Ectodermal cell (in vitro differentiated cells): ENCODE measurements around the gene TMEM184B.

Experiments used
- H3K27ac ChIP-seq: 2 replicates; pipeline ENCODE4 v1.7.0; 2013; ENCODE audit warnings: mild to moderate bottlenecking, low read depth, low read length; ENCODE audit not compliant: insufficient read depth, poor library complexity, severe bottlenecking
- H3K27me3 ChIP-seq: 2 replicates; pipeline ENCODE4 v1.7.0; 2013; ENCODE audit warnings: mild to moderate bottlenecking, low read length; ENCODE audit not compliant: insufficient read depth, control insufficient read depth, poor library complexity, severe bottlenecking
- H3K36me3 ChIP-seq: one replicate; pipeline ENCODE4 v1.7.0; 2013; ENCODE audit warnings: low read length; ENCODE audit not compliant: control insufficient read depth, insufficient read depth
- H3K4me1 ChIP-seq: one replicate; pipeline ENCODE4 v1.7.0; 2013; ENCODE audit warnings: low read length; ENCODE audit not compliant: control insufficient read depth, insufficient read depth
- H3K4me3 ChIP-seq: 2 replicates; pipeline ENCODE4 v1.7.0; 2013; ENCODE audit warnings: low read depth, low read length, control low read depth; ENCODE audit not compliant: insufficient read depth
- H3K9me3 ChIP-seq: 2 replicates; pipeline ENCODE4 v1.7.0; 2013; ENCODE audit warnings: mild to moderate bottlenecking, low read length, moderate library complexity; ENCODE audit not compliant: control insufficient read depth
- WGBS, 2 experiments: methylation state at CpG; one replicate each; pipeline ENCODE4 v1.1.7; 2013; ENCODE audit warnings: missing lambda C conversion rate in 2 of 2; 5-methylcytosine and 5-hydroxymethylcytosine counted together

The TMEM184B gene

DNA sequence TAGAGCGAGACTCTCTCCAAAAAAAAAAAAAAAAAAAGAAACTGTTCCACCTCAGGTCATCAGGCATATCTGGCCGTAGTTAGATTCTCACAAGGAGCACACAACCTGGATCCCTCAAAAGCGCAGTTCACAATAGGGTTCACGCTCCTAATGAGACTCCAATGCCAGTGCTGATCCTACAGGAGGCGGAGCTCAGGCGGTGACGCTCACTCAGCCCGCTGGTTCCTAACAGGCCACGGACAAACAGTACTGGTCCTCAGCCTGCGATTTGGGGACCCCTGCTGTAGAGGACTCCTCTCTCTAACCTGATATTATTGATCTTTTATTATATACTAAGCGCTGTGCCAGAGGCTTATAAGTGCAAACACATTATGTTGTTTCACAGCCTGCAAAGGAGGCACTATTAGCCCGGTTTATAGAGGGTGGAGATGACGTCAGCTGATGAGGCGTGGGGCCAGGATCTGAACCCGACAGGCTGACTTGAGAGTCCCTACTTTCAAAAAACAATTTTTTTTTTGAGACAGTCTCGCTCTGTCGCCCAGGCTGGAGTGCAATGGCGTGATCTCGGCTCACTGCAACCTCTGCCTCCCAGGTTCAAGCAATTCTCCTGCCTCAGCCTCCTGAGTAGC lies 75.9 kb downstream of the TMEM184B start:
- Histone ChIP-seq H3K27me3 (peaks cover 15% of the 10 kb centered on the region), H3K36me3 (no peaks in the 10 kb centered on the region)
- WGBS, 2 experiments: 84% methylated on average over 19 of the region's 19 CpGs

DNA sequence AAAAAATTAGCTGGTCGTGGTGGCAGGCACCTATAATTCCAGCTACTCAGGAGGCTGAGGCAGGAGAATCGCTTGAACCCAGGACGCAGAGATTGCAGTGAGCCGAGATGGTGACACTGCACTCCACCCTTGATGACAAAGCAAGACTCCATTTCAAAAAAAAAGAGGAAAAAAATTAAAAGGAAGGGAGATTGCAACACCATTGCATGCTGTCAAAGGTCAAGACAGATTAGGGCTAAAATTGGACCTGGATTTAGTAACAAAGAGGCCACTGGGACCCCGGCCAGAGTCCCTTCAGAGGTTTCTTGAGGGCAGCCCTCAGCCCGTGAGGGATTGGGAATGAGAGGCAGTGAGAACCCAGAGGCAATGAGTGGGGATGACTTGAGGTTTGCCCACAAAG lies 79.2 kb downstream of the TMEM184B start:
- WGBS, 2 experiments: 88 to 89% methylated on average over 6 of the region's 6 CpGs
- no peak overlapping the region for H3K27ac ChIP-seq
- no peaks in the 10 kb centered on the region for H3K9me3 ChIP-seq
- H3K36me3 ChIP-seq: no peaks in the 10 kb centered on the region
- no peaks in the 10 kb centered on the region for H3K4me1 ChIP-seq
- no peaks in the 10 kb centered on the region for H3K27me3 ChIP-seq
- no peak overlapping the region for H3K4me3 ChIP-seq

More for the DNA sequence above, 75.9 kb downstream of the TMEM184B start:
- H3K4me1 ChIP-seq: no peaks in the 10 kb centered on the region
- no peak overlapping the region for H3K27ac ChIP-seq
- no peaks in the 10 kb centered on the region for H3K9me3 ChIP-seq
- H3K4me3 ChIP-seq: no peak overlapping the region

DNA sequence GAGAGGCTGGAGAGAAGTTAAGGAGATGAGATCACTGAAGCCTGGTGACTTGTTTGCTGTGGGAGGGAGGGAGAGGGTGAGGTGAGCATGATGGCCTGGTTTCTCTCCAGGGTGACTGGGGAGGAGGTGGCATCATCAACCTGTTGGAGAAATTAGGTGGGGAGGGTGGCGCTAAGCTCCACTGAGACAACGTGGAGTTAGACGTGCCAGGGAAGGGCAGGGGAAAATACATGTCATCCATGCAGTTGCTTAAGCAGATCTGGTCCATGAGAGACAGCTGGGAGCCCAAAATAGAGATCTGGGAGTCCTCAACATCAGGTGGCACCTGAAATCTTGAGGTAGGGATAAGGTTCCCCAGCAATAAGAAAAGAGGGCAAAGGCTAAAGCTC lies 80.3 kb downstream of the TMEM184B start:
- 90 to 93% methylated on average over 3 of the region's 3 CpGs for WGBS, 2 experiments
- Histone ChIP-seq H3K4me3 (no peak overlapping the region), H3K9me3 (no peaks in the 10 kb centered on the region), H3K27ac (no peak overlapping the region), H3K27me3 (no peaks in the 10 kb centered on the region), H3K4me1 (no peaks in the 10 kb centered on the region), H3K36me3 (no peaks in the 10 kb centered on the region)

DNA sequence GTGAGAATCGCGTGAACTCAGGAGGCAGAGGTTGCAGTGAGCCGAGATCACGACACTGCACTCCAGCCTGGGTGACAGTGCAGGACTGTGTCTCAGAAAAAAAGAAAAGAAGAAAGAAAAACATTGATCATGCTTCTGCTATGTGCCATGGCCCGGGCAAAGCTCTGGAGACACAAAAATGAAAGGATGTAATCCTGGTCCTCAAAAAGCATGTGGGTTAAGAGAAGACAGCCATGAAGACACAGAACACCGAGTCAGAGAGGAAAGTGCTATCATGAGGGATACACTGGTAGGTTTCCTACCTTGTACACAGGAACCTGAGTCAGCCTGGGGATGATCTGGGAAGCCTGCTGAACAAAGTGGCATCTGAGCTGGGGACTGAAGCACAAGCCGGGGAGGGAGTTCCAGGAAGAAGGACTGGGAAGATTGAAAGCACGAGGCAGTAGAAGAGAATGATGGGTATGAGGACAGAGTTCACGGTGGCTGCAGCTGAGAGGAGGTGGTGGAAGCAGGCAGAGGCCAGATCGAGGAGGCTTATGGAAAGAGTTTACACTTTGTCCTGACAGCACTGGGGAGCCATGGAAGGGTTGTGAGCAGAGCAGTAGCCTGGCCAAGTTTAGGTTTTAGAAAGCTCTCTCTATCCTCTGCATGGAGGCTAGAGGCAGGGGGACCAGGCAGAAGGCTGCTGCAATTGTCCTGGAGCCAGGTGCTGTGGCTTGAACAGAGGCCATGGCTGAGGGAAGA lies 80.9 kb downstream of the TMEM184B start:
- no peaks in the 10 kb centered on the region for H3K4me1 ChIP-seq
- H3K9me3 ChIP-seq: no peaks in the 10 kb centered on the region
- WGBS, 2 experiments: 89 to 91% methylated on average over 10 of the region's 10 CpGs
- no peak overlapping the region for H3K4me3 ChIP-seq
- no peaks in the 10 kb centered on the region for H3K27me3 ChIP-seq
- no peaks in the 10 kb centered on the region for H3K36me3 ChIP-seq
- H3K27ac ChIP-seq: no peak overlapping the region

DNA sequence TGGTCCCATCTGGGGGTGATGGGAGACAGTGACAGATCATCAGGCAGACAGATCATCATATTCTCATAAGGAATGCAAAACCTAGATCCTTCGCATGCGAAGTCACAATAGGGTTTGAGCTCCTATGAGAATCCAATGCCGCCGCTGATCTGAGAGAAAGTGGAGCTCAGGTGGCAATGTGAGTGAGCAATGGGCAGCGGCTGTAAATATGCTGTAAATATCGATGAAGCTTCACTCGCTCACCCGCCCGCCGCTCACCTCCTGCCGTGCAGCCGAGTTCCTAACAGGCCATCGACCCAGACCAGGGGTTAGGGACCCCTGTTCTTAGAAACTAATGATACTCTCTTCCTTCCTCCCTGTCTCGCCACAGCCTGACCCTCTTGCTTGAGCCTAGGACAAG lies 81.8 kb downstream of the TMEM184B start:
- Histone ChIP-seq H3K4me3 (no peak overlapping the region), H3K9me3 (no peaks in the 10 kb centered on the region), H3K4me1 (no peaks in the 10 kb centered on the region), H3K27ac (no peak overlapping the region), H3K36me3 (no peaks in the 10 kb centered on the region), H3K27me3 (no peaks in the 10 kb centered on the region)
- 87 to 90% methylated on average over 14 of the region's 14 CpGs for WGBS, 2 experiments

DNA sequence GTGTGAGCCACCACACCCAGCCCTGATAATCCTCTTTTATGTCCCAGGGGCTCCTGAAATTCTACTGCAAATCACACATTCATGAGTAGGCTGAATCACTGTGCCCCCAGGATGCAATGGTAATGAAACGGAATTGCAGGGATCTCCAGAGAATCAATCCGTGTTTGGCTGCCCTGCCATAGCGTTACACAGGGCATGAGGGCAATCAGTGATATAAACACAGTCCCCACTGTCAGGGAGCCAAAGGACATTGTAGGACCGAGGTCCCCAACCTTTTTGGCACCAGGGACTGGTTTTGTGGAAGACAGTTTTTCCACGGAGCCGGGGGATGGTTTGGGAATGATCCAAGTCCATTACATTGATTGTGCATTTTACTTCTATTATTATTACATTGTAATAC lies 82.2 kb downstream of the TMEM184B start:
- no peaks in the 10 kb centered on the region for H3K36me3 ChIP-seq
- H3K27me3 ChIP-seq: no peaks in the 10 kb centered on the region
- WGBS, 2 experiments: 86 to 87% methylated on average over 4 of the region's 6 CpGs
- no peak overlapping the region for H3K27ac ChIP-seq
- no peaks in the 10 kb centered on the region for H3K4me1 ChIP-seq
- no peak overlapping the region for H3K4me3 ChIP-seq
- H3K9me3 ChIP-seq: no peaks in the 10 kb centered on the region

DNA sequence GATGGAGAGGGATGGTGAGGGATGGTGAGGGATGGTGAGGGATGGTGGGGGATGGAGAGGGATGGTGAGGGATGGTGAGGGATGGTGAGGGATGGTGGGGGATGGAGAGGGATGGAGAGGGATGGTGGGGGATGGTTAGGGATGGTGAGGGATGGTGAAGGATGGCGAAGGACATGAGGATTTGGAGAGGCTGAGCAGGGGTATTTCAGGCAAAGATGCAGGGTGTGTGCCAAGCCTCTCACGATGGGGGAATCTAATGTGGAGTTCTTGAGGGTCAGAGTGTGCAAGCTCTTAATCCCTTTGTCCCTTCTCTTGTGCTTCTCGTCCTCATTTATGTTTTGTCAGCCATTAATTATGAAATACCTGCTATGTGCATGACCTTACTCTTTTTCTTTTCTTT lies 83.7 kb downstream of the TMEM184B start:
- 90 to 91% methylated on average over 3 of the region's 3 CpGs for WGBS, 2 experiments
- Histone ChIP-seq H3K36me3 (no peaks in the 10 kb centered on the region), H3K9me3 (no peaks in the 10 kb centered on the region), H3K27me3 (no peaks in the 10 kb centered on the region), H3K4me3 (no peak overlapping the region), H3K27ac (no peak overlapping the region), H3K4me1 (no peaks in the 10 kb centered on the region)

DNA sequence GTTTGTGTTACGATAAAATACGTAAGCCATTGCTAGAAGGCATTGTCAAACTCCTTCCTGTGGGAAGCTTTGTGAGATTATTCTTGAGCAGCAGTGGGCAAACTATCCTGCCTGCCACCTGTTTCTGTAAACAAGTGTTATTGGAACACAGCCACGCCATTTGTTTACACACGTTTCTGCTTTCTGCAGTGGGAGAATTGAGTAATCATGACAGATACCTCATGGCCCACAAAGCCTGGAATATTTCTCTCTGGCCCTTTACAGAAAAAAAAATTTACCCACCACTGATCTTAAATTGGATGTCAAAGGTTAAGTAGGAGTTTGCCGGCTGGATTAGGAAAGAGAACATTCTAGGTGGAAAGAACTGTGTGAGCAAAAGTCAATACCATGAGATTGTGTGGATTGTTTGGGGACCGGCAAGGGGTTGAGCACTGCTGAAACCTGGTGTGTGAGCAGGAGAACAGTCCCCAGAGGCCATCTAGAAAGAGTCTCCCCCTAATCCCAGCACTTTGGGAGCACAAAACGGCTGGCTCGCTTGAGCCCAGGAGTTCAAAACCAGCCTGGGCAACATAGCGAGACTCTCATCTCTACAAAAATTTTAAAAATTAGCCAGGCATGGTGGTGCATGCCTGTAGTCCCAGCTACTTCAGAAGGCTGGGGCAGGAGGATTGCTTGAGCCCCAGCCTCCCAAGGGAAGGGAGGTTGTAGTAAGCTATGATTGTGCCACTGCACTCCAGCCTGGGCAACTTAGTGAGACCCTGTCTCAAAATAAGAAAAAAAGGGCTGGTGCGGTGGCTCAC lies 85.2 kb downstream of the TMEM184B start:
- Histone ChIP-seq H3K36me3 (no peaks in the 10 kb centered on the region), H3K4me3 (no peak overlapping the region), H3K27me3 (no peaks in the 10 kb centered on the region), H3K4me1 (no peaks in the 10 kb centered on the region), H3K27ac (no peak overlapping the region), H3K9me3 (no peaks in the 10 kb centered on the region)
- 90 to 92% methylated on average over 10 of the region's 10 CpGs for WGBS, 2 experiments

DNA sequence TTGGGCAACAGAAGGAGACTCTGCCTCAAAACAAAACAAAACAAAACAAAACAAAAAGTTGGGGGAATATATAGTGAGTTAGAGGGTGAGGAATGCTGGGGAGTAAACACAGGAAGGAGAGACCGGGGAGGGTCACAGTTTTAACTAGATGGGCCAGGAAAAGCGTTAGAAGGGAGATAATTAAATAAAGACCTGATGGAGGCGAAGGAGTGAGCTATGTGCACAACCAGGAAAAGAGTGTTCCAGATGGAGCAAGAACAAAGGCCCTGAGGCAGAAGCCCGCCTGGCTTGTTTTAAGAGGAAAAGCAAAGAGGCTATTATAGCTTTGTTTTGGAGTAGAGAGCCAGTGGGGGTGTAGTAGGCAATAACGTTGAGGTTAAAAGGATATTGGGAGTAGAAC lies 86.4 kb downstream of the TMEM184B start:
- Histone ChIP-seq H3K27me3 (no peaks in the 10 kb centered on the region), H3K9me3 (no peaks in the 10 kb centered on the region), H3K4me3 (no peak overlapping the region), H3K27ac (no peak overlapping the region), H3K4me1 (no peaks in the 10 kb centered on the region), H3K36me3 (no peaks in the 10 kb centered on the region)
- 83 to 84% methylated on average over 5 of the region's 5 CpGs for WGBS, 2 experiments

DNA sequence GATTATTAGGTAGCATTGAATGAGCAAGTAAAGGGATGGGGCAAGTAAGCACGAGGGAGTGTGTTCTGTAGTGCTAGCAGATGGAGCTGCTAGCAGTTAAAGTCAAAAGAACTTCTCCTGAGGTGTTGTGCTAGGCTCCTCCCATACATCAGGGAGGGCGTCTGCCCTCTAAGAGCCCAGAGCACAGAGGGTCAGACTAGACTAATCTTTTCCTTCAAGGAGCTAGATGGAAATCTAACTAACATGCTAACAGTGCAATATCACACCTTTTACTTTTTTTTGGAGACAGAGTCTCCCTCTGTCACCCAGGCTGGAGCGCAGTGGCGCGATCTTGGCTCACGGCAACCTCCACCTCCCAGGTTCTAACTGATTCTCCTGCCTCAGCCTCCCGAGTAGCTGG lies 88.0 kb downstream of the TMEM184B start:
- no peaks in the 10 kb centered on the region for H3K27me3 ChIP-seq
- no peaks in the 10 kb centered on the region for H3K9me3 ChIP-seq
- no peak overlapping the region for H3K27ac ChIP-seq
- H3K4me1 ChIP-seq: no peaks in the 10 kb centered on the region
- no peak overlapping the region for H3K4me3 ChIP-seq
- 74 to 79% methylated on average over 7 of the region's 7 CpGs for WGBS, 2 experiments
- H3K36me3 ChIP-seq: no peaks in the 10 kb centered on the region
